T-cell (primary cell): ENCODE results near the gene WDR47. TPM values are rescaled to one million over a fixed set of nuclear protein-coding genes. Genes with fewer than 3 reads are reported as not detected.
A peak's percentile ranks its signal among the peaks of the same experiment; 100 is the strongest.
"Not testable (repeated sequence)": the region's sequence is repeated elsewhere in the genome, so short reads cannot be mapped to it uniquely, and the experiment has no call there.

Experiments used
- ATAC-seq, 4 experiments: fragments of 200-7000 bp in 3 of 4; fragments of 150-1000 bp in 1 of 4; cut with Tn5 transposase; replicated peaks in 1 of 4; 1 replicate in 3 of 4; 2 replicates in 1 of 4; pipeline ENCODE4 v1.10.0; 2021; ENCODE audit warnings: moderate library complexity in 3 of 4, mild to moderate bottlenecking in 2 of 4, moderate number of reproducible peaks in 1 of 4
- CTCF ChIA-PET, 2 donors: fragments of 300-600 bp; sonication (Branson Sonifier 250); formaldehyde crosslinking; loops; one replicate each; lab custom pipeline; 2022; ENCODE audit warnings: antibody characterized with exemption in 2 of 2; lab: Charles Lee
- POLR2A ChIA-PET, 2 donors: fragments of 300-600 bp; sonication (Branson Sonifier 250); formaldehyde crosslinking; loops; one replicate each; lab custom pipeline; 2022; ENCODE audit warnings: antibody characterized with exemption in 2 of 2; lab: Charles Lee
- DNase-seq, 35 experiments: peaks; one replicate each; pipeline versions ENCODE4 v3.0.0 to v3.0.0-alpha.2; 2013 to 2023
- H3K27ac ChIP-seq: one replicate; pipeline ENCODE4 v1.5.1; 2013; ENCODE audit warnings: low read length
- H3K27me3 ChIP-seq, 2 experiments: replicated peaks in 1 of 2; 1 replicate in 1 of 2; 2 replicates in 1 of 2; pipeline versions ENCODE4 v1.6.1 to v1.7.0; 2013; ENCODE audit warnings: low read length in 1 of 2, mixed read lengths in 1 of 2; ENCODE audit not compliant: control insufficient read depth in 2 of 2, insufficient read depth in 2 of 2; ENCODE audit errors: extremely low read depth in 1 of 2
- H3K36me3 ChIP-seq, 2 donors: 1 replicate in 1 of 2; 2 replicates in 1 of 2; pipeline versions ENCODE4 v1.6.1 to v1.7.0; 2013; ENCODE audit warnings: low read length in 1 of 2; ENCODE audit not compliant: control insufficient read depth in 2 of 2, insufficient read depth in 1 of 2; ENCODE audit errors: extremely low read depth in 1 of 2
- H3K4me1 ChIP-seq, 2 experiments: 1 replicate in 1 of 2; 2 replicates in 1 of 2; pipeline versions ENCODE4 v1.6.1 to v1.7.0; 2013; ENCODE audit warnings: low read length in 2 of 2, mixed read lengths in 1 of 2; ENCODE audit not compliant: insufficient read depth in 2 of 2, control insufficient read depth in 1 of 2; ENCODE audit errors: extremely low read depth in 1 of 2
- H3K4me3 ChIP-seq, 2 donors: 1 replicate in 1 of 2; 2 replicates in 1 of 2; pipeline versions ENCODE4 v1.5.1 to v1.7.0; 2013; ENCODE audit warnings: mild to moderate bottlenecking in 2 of 2, low read length in 1 of 2, moderate library complexity in 1 of 2; ENCODE audit not compliant: control insufficient read depth in 1 of 2; ENCODE audit errors: extremely low read depth in 1 of 2
- H3K9me3 ChIP-seq: 2 replicates; pipeline ENCODE4 v1.7.0; 2013
- H3K27ac Mint-ChIP-seq, 2 donors: one replicate each; pipeline ENCODE4 v1.8.0; 2020 to 2021; ENCODE audit warnings: mild to moderate bottlenecking in 2 of 2, mixed read lengths in 2 of 2
- H3K27me3 Mint-ChIP-seq, 2 donors: one replicate each; pipeline ENCODE4 v1.8.0; 2021 to 2022; ENCODE audit warnings: mixed read lengths in 2 of 2
- H3K36me3 Mint-ChIP-seq: one replicate; pipeline ENCODE4 v1.8.0; 2021; ENCODE audit warnings: mixed read lengths
- H3K4me1 Mint-ChIP-seq, 3 donors: one replicate each; pipeline ENCODE4 v1.8.0; 2020 to 2022; ENCODE audit warnings: mixed read lengths in 3 of 3, mild to moderate bottlenecking in 1 of 3
- H3K4me3 Mint-ChIP-seq, 3 donors: one replicate each; pipeline ENCODE4 v1.8.0; 2020 to 2022; ENCODE audit warnings: mild to moderate bottlenecking in 3 of 3, mixed read lengths in 3 of 3, moderate library complexity in 3 of 3
- H3K9me3 Mint-ChIP-seq, 3 donors: one replicate each; pipeline ENCODE4 v1.8.0; 2020 to 2022; ENCODE audit warnings: mixed read lengths in 3 of 3
- WGBS: methylation state at CpG from one replicate; pipeline ENCODE4 v1.1.5; 2013; ENCODE audit warnings: missing lambda C conversion rate; ENCODE audit not compliant: insufficient coverage; 5-methylcytosine and 5-hydroxymethylcytosine counted together
- total RNA-seq, 35 experiments: library from RNA in 6 of 35; stranded (reverse) in 6 of 35; fragments of 120-200 nt in 1 of 35; gene quantifications; one replicate each; pipeline versions ENCODE4 v1.2.1 to v1.2.4 and lab custom pipeline; 2013 to 2026

WDR47 gene
- total RNA-seq, 5 donors from 2014 or later (not counting 1 experiment from before 2014, with no cell fraction given), result 13.6 to 18.2 (median 17.9) TPM

GRCh38 chr1:109046671-109047070, 4.8 kb upstream of the WDR47 start:
- Histone ChIP-seq H3K27ac (no peak overlapping the region), H3K27me3 (no peaks in the 10 kb centered on the region), H3K9me3 (no peaks in the 10 kb centered on the region), H3K4me3 (no peak overlapping the region), H3K4me1 (peaks cover 0 to 5% of the 10 kb centered on the region in 2 experiments), H3K36me3 (no peaks in the 10 kb centered on the region)
- POLR2A ChIA-PET, result no interaction called here
- Mint-ChIP-seq H3K27ac (no peak overlapping the region), H3K27me3 (no peaks in the 10 kb centered on the region), H3K4me3 (no peak overlapping the region), H3K9me3 (no peaks in the 10 kb centered on the region), H3K4me1 (peaks cover 0 to 6% (median 5%) of the 10 kb centered on the region in 3 donors), H3K36me3 (no peaks in the 10 kb centered on the region)
- no peak for ATAC-seq
- CTCF ChIA-PET, result interaction anchor here (0.7 kb wide), 2 partner anchors 45 to 48 kb away, joined by 3 to 10 read pairs; no protein-coding TSS in a partner anchor
- no peak for DNase-seq
- WGBS, result 87% methylated on average over 3 of the region's 4 CpGs

- Histone ChIP-seq H3K27me3 (no peaks in the 10 kb centered on the region), H3K9me3 (no peaks in the 10 kb centered on the region), H3K36me3 (no peaks in the 10 kb centered on the region), H3K27ac (no peak overlapping the region), H3K4me1 (peaks cover 0 to 14% of the 10 kb centered on the region in 2 experiments), H3K4me3 (no peak overlapping the region)
- ATAC-seq (no peak), DNase-seq (no peak)
- no peak overlapping the region for H3K4me3 Mint-ChIP-seq
- H3K4me1 Mint-ChIP-seq, result peaks cover 3 to 12% (median 11%) of the 10 kb centered on the region in 3 donors
- no peak overlapping the region for H3K27ac Mint-ChIP-seq
- ChIA-PET POLR2A (no interaction called here), CTCF (no interaction called here)
- H3K36me3 Mint-ChIP-seq, result no peaks in the 10 kb centered on the region
- no peaks in the 10 kb centered on the region for H3K9me3 Mint-ChIP-seq
- no peaks in the 10 kb centered on the region for H3K27me3 Mint-ChIP-seq
- WGBS, result no CpG with 5 or more reads among the region's 1 CpG
These were observed 3.7 kb upstream of the WDR47 start for GRCh38 chr1:109045595-109045994.

- no peaks in the 10 kb centered on the region for H3K27me3 Mint-ChIP-seq
- H3K9me3 Mint-ChIP-seq, result no peaks in the 10 kb centered on the region
- ChIA-PET CTCF (interaction anchor here in 1 of 2 donors (0.9 to 1.2 kb wide), 3 partner anchors 30 to 394 kb away, joined by 3 to 4 read pairs (median 3); no protein-coding TSS in a partner anchor), POLR2A (interaction anchor here (0.6 to 1.6 kb wide), 4 partner anchors 11 to 344 kb away, joined by 3 to 9 read pairs (median 4); partner anchors contain the start of gene TAF13 (in 1 of the 2))
- peak overlapping the region; percentile 66 to 75 for H3K27ac Mint-ChIP-seq
- Histone ChIP-seq H3K27me3 (no peaks in the 10 kb centered on the region), H3K4me1 (peaks cover 3 to 14% of the 10 kb centered on the region in 2 experiments), H3K9me3 (no peaks in the 10 kb centered on the region), H3K4me3 (peak overlapping the region; percentile 75 to 97), H3K36me3 (no peaks in the 10 kb centered on the region), H3K27ac (peak overlapping the region; percentile 75)
- H3K36me3 Mint-ChIP-seq, result no peaks in the 10 kb centered on the region
- WGBS, result under 1% methylated on average over 40 of the region's 44 CpGs
- H3K4me3 Mint-ChIP-seq, result peak overlapping the region; percentile 84 to 92 (median 85)
- H3K4me1 Mint-ChIP-seq, result peaks cover 8 to 23% (median 19%) of the 10 kb centered on the region in 3 donors
- peak in 22 of 35 experiments; percentile 1 to 50 (median 11) for DNase-seq
- peak in 3 of 4 experiments; percentile 8 to 36 (median 25) for ATAC-seq
These were observed 797 bp downstream of the WDR47 start for GRCh38 chr1:109040989-109041620.

DNA sequence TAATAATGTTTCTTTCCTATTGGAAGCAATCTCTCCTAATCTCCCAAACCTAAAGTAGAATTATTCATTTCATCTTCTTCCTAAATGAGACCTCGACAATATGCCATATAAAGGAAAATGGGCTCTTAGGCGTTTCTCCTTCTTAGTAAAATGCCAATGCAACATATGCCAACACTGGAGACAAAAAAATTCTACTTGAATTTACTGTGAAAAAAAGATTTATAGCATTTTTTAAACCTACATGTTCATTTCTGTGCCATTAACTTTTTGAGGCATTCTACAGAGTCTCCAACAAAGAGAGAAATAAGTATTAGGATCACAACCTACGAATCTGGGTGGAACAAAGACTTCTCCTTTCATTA, 1.3 kb downstream of the WDR47 start:
- Mint-ChIP-seq H3K36me3 (no peaks in the 10 kb centered on the region), H3K27me3 (no peaks in the 10 kb centered on the region), H3K9me3 (no peaks in the 10 kb centered on the region), H3K4me3 (peak overlapping the region; percentile 84 to 92 (median 85)), H3K4me1 (peaks cover 8 to 23% (median 19%) of the 10 kb centered on the region in 3 donors), H3K27ac (peak overlapping the region; percentile 66 to 75)
- Histone ChIP-seq H3K4me1 (peaks cover 3 to 14% of the 10 kb centered on the region in 2 experiments), H3K27ac (no peak overlapping the region), H3K9me3 (no peaks in the 10 kb centered on the region), H3K4me3 (peak overlapping the region in 1 of 2 donors; percentile 97), H3K36me3 (no peaks in the 10 kb centered on the region), H3K27me3 (no peaks in the 10 kb centered on the region)
- no CpG with 5 or more reads among the region's 3 CpGs for WGBS
- DNase-seq (peak in 1 of 35 experiments; percentile 16), ATAC-seq (no peak)
- ChIA-PET CTCF (interaction anchor here in 1 of 2 donors (0.7 kb wide), 1 partner anchor 186 kb away, joined by 7 read pairs; no protein-coding TSS in a partner anchor), POLR2A (interaction anchor here (0.6 to 0.7 kb wide), 5 partner anchors 11 to 351 kb away, joined by 3 to 10 read pairs (median 8); no protein-coding TSS in a partner anchor)

GRCh38 chr1:109034382-109034781, 7.5 kb downstream of the WDR47 start:
- peaks cover 0 to 4% (median 2%) of the 10 kb centered on the region in 3 donors for H3K4me1 Mint-ChIP-seq
- 83% methylated on average over 1 of the region's 2 CpGs for WGBS
- ATAC-seq, result no peak

GRCh38 chr1:109029493-109029892, 12.4 kb downstream of the WDR47 start:
- not testable (repeated sequence) for ATAC-seq, H3K27me3 ChIP-seq, H3K4me3 ChIP-seq, H3K4me1 ChIP-seq, H3K4me1 Mint-ChIP-seq, H3K4me3 Mint-ChIP-seq, H3K36me3 Mint-ChIP-seq, H3K27ac Mint-ChIP-seq, H3K27ac ChIP-seq, H3K9me3 Mint-ChIP-seq, H3K36me3 ChIP-seq, H3K9me3 ChIP-seq, DNase-seq, H3K27me3 Mint-ChIP-seq
- CTCF ChIA-PET, result interaction anchor here in 1 of 2 donors (0.7 kb wide), 1 partner anchor 30 kb away, joined by 3 read pairs; no protein-coding TSS in a partner anchor
- POLR2A ChIA-PET, result interaction anchor here (0.7 kb wide), 2 partner anchors 31 to 32 kb away, joined by 3 read pairs; no protein-coding TSS in a partner anchor
- 100% methylated on average over 2 of the region's 8 CpGs for WGBS

More at GRCh38 chr1:109034382-109034781, 7.5 kb downstream of the WDR47 start:
- H3K27ac ChIP-seq, result no peak overlapping the region
- no peaks in the 10 kb centered on the region for H3K27me3 ChIP-seq
- H3K9me3 ChIP-seq, result no peaks in the 10 kb centered on the region
- Mint-ChIP-seq H3K9me3 (no peaks in the 10 kb centered on the region), H3K4me3 (no peak overlapping the region), H3K27ac (no peak overlapping the region), H3K27me3 (no peaks in the 10 kb centered on the region), H3K36me3 (peaks cover 5% of the 10 kb centered on the region)
- H3K36me3 ChIP-seq, result no peaks in the 10 kb centered on the region
- ChIA-PET POLR2A (interaction anchor here in 1 of 2 donors (0.6 kb wide), 1 partner anchor 117 kb away, joined by 3 read pairs; no protein-coding TSS in a partner anchor), CTCF (no interaction called here)
- no peaks in the 10 kb centered on the region for H3K4me1 ChIP-seq
- DNase-seq, result no peak
- H3K4me3 ChIP-seq, result no peak overlapping the region
